Fibroblast of lung (primary cell): Measurements from ENCODE around the gene TRAM2. TPM values are rescaled to one million over a fixed set of nuclear protein-coding genes. Genes with fewer than 3 reads are reported as not detected.
A peak's percentile ranks its signal among the peaks of the same experiment; 100 is the strongest.

Experiments
- DNase-seq, 2 donors: peaks; one replicate each; pipeline versions ENCODE4 v3.0.0 to v3.0.0-alpha.2; 2010; ENCODE audit warnings: low read depth in 2 of 2
- H2AFZ ChIP-seq: 2 replicates; pipeline ENCODE4 v1.5.1; 2012; ENCODE audit warnings: low read length, control low read depth, inconsistent platforms
- H3K27ac ChIP-seq: 2 replicates; pipeline ENCODE4 v1.5.1; 2011; ENCODE audit warnings: low read length, control low read depth; ENCODE audit not compliant: insufficient read depth
- H3K27me3 ChIP-seq: 2 replicates; pipeline ENCODE4 v1.5.1; 2011; ENCODE audit warnings: mild to moderate bottlenecking, low read length; ENCODE audit not compliant: control insufficient read depth, insufficient read depth
- H3K36me3 ChIP-seq: 2 replicates; pipeline ENCODE4 v1.5.1; 2011; ENCODE audit warnings: low read length; ENCODE audit not compliant: control insufficient read depth, insufficient read depth
- H3K4me1 ChIP-seq: 2 replicates; pipeline ENCODE4 v1.5.1; 2011; ENCODE audit warnings: low read length; ENCODE audit not compliant: control insufficient read depth, insufficient read depth; ENCODE audit errors: extremely low read depth
- H3K4me2 ChIP-seq: 2 replicates; pipeline ENCODE4 v1.5.1; 2011; ENCODE audit warnings: low read length, control low read depth; ENCODE audit not compliant: insufficient read depth; ENCODE audit errors: extremely low read depth
- H3K4me3 ChIP-seq, 4 experiments: fragments of 200-600 bp in 1 of 4; sonication (generic) in 1 of 4; replicated peaks in 1 of 4; 2 replicates each; pipeline ENCODE4 v1.5.1; 2011 to 2016; ENCODE audit warnings: low read length in 4 of 4, low read depth in 3 of 4, mild to moderate bottlenecking in 3 of 4, control low read depth in 2 of 4, inconsistent platforms in 1 of 4, mixed read lengths in 1 of 4; ENCODE audit not compliant: insufficient read depth in 1 of 4; ENCODE audit errors: control extremely low read depth in 1 of 4
- H3K79me2 ChIP-seq: 2 replicates; pipeline ENCODE4 v1.5.1; 2012; ENCODE audit warnings: mild to moderate bottlenecking, low read length, inconsistent platforms; ENCODE audit not compliant: control insufficient read depth, insufficient read depth
- H3K9ac ChIP-seq: 2 replicates; pipeline ENCODE4 v1.5.1; 2011; ENCODE audit warnings: mild to moderate bottlenecking, low read length, control low read depth; ENCODE audit not compliant: insufficient read depth
- H3K9me3 ChIP-seq: 2 replicates; pipeline ENCODE4 v1.5.1; 2012; ENCODE audit warnings: low read depth, low read length; ENCODE audit not compliant: control insufficient read depth, insufficient read depth
- H4K20me1 ChIP-seq: 2 replicates; pipeline ENCODE4 v1.5.1; 2011; ENCODE audit warnings: low read length; ENCODE audit not compliant: control insufficient read depth, insufficient read depth; ENCODE audit errors: extremely low read depth
- CTCF ChIP-seq, 2 donors: IDR thresholded peaks in 1 of 2; conservative IDR thresholded peaks in 1 of 2; 1 replicate in 1 of 2; 2 replicates in 1 of 2; pipeline ENCODE4 v1.5.1; 2011 to 2012; ENCODE audit warnings: low read length in 2 of 2, control low read depth in 1 of 2, inconsistent platforms in 1 of 2, low read depth in 1 of 2, mild to moderate bottlenecking in 1 of 2
- EZH2 ChIP-seq: IDR thresholded peaks from 2 replicates; pipeline ENCODE4 v1.5.1; 2012; ENCODE audit warnings: low read length, control low read depth, mild to moderate bottlenecking; ENCODE audit errors: missing control alignments
- polyA plus RNA-seq, 2 donors: library from polyadenylated mRNA; depleted of rRNA in 1 of 2; stranded (reverse) in 1 of 2; unstranded in 1 of 2; fragments of >200 nt; gene quantifications; 2 replicates each; pipeline ENCODE4 v1.2.1, GENCODE V29; 2011 to 2012; ENCODE audit warnings: missing spikeins in 1 of 2
- total RNA-seq: library from RNA; depleted of rRNA; stranded (reverse); fragments of >200 nt; gene quantifications from 2 replicates; pipeline ENCODE4 v1.2.1, GENCODE V29; 2014

Gene TRAM2
- total and polyA plus RNA-seq, 2 donors (not counting 1 experiment from before 2014, with no cell fraction given): 131 to 252 TPM

GRCh38 chr6:52489881-52490280 is 87.0 kb downstream of the TRAM2 start:
- no peak overlapping the region for H3K9ac ChIP-seq

GRCh38 chr6:52483671-52484003 is 93.2 kb downstream of the TRAM2 start:
- no peaks in the 10 kb centered on the region for H3K9me3 ChIP-seq
- no peak overlapping the region for H3K27ac ChIP-seq
- no peak overlapping the region for H3K4me2 ChIP-seq
- no peak for DNase-seq
- no peak overlapping the region for H3K9ac ChIP-seq
- H2AFZ ChIP-seq: no peak overlapping the region
- no peaks in the 10 kb centered on the region for H4K20me1 ChIP-seq
- no peaks in the 10 kb centered on the region for H3K36me3 ChIP-seq
- TF ChIP-seq CTCF (conservative IDR thresholded peaks at IDR 0.05 in 1 of 2, IDR thresholded peaks at IDR 0.05 in 1 of 2; ENCODE audit: low read depth in 1 of 2, low read length in 2 of 2): no peak
- TF ChIP-seq EZH2: no peak
- no peak overlapping the region for H3K4me3 ChIP-seq
- H3K4me1 ChIP-seq: no peaks in the 10 kb centered on the region
- H3K79me2 ChIP-seq: no peaks in the 10 kb centered on the region
- H3K27me3 ChIP-seq: no peaks in the 10 kb centered on the region

More at GRCh38 chr6:52489881-52490280, 87.0 kb downstream of the TRAM2 start:
- no peaks in the 10 kb centered on the region for H3K79me2 ChIP-seq
- H3K36me3 ChIP-seq: no peaks in the 10 kb centered on the region
- H2AFZ ChIP-seq: no peak overlapping the region
- DNase-seq: no peak
- peaks cover 11% of the 10 kb centered on the region for H3K4me1 ChIP-seq
- H3K4me2 ChIP-seq: no peak overlapping the region
- no peaks in the 10 kb centered on the region for H3K27me3 ChIP-seq
- no peak overlapping the region for H3K27ac ChIP-seq
- no peaks in the 10 kb centered on the region for H3K9me3 ChIP-seq
- no peak for TF ChIP-seq CTCF (conservative IDR thresholded peaks at IDR 0.05 in 1 of 2, IDR thresholded peaks at IDR 0.05 in 1 of 2; ENCODE audit: low read depth in 1 of 2, low read length in 2 of 2)
- H4K20me1 ChIP-seq: no peaks in the 10 kb centered on the region
- H3K4me3 ChIP-seq: no peak overlapping the region

GRCh38 chr6:52482903-52483670 is 93.8 kb downstream of the TRAM2 start:
- H4K20me1 ChIP-seq: no peaks in the 10 kb centered on the region
- no peaks in the 10 kb centered on the region for H3K27me3 ChIP-seq
- H3K27ac ChIP-seq: no peak overlapping the region
- TF ChIP-seq EZH2 (no peak), CTCF (conservative IDR thresholded peaks at IDR 0.05 in 1 of 2, IDR thresholded peaks at IDR 0.05 in 1 of 2; ENCODE audit: low read depth in 1 of 2, low read length in 2 of 2) (no peak)
- H3K79me2 ChIP-seq: no peaks in the 10 kb centered on the region
- H3K9ac ChIP-seq: no peak overlapping the region
- no peak overlapping the region for H3K4me2 ChIP-seq
- H3K9me3 ChIP-seq: no peaks in the 10 kb centered on the region
- no peak overlapping the region for H3K4me3 ChIP-seq
- DNase-seq: peak in 1 of 2 donors; percentile 66
- no peaks in the 10 kb centered on the region for H3K4me1 ChIP-seq
- no peaks in the 10 kb centered on the region for H3K36me3 ChIP-seq
- H2AFZ ChIP-seq: no peak overlapping the region
